Cardiac fibroblast (primary cell): ENCODE measurements around the gene CLEC16A.

Experiments
- DNase-seq, 2 donors: peaks; one replicate each; pipeline versions ENCODE4 v3.0.0 to v3.0.0-alpha.2; 2010; ENCODE audit warnings: low read depth in 2 of 2
- H3K4me3 ChIP-seq, 2 donors: replicated peaks in 1 of 2; 1 replicate in 1 of 2; 2 replicates in 1 of 2; pipeline ENCODE4 v1.5.1; 2011; ENCODE audit warnings: low read depth in 2 of 2, low read length in 2 of 2, mild to moderate bottlenecking in 2 of 2, moderate library complexity in 1 of 2
- CTCF ChIP-seq: IDR thresholded peaks from one replicate; pipeline ENCODE4 v1.5.1; 2011; ENCODE audit warnings: low read depth, mild to moderate bottlenecking, low read length, inconsistent platforms

The CLEC16A gene

GRCh38 chr16:11095935-11096334 is 151.6 kb downstream of the CLEC16A start:
- H3K4me3 ChIP-seq, result no peak overlapping the region
- no peak for TF ChIP-seq CTCF
- no peak for DNase-seq

DNA sequence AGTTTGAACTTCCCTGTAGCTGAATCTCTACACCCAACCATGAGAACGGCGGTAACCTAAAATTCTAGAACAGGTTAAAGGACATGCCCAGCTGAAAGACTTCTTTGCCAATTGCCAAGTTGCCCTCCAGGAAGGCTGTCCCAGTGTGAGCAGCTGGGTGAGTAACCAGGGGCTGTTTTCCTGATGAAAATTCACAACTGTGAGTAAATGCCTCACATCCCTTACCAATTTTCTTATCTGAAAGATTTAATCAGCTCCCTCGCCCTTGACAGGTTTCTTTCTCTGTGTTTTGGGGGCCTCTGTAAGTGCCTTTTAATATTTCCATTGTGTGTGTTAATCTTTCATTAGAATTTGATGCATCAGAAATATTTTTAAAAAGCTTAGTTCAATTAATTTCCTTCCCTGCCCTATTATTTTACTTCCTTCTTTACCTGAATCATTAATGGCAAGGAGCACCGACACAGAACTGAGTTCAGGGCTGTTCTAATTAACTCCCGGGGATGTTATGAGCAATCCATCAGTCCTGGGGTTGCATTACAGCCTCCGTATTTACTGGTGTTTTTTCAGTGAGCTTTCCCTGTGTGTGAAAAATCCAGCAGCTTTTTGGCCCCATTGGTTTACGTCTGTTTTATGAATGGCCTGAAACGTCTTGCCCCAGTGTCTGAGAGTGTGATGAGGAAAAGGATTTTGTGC is 152.9 kb downstream of the CLEC16A start:
- no peak overlapping the region for H3K4me3 ChIP-seq
- no peak for DNase-seq
- no peak for TF ChIP-seq CTCF

GRCh38 chr16:11097787-11098167 is 153.4 kb downstream of the CLEC16A start:
- H3K4me3 ChIP-seq, result no peak overlapping the region
- no peak for TF ChIP-seq CTCF
- DNase-seq, result no peak

DNA sequence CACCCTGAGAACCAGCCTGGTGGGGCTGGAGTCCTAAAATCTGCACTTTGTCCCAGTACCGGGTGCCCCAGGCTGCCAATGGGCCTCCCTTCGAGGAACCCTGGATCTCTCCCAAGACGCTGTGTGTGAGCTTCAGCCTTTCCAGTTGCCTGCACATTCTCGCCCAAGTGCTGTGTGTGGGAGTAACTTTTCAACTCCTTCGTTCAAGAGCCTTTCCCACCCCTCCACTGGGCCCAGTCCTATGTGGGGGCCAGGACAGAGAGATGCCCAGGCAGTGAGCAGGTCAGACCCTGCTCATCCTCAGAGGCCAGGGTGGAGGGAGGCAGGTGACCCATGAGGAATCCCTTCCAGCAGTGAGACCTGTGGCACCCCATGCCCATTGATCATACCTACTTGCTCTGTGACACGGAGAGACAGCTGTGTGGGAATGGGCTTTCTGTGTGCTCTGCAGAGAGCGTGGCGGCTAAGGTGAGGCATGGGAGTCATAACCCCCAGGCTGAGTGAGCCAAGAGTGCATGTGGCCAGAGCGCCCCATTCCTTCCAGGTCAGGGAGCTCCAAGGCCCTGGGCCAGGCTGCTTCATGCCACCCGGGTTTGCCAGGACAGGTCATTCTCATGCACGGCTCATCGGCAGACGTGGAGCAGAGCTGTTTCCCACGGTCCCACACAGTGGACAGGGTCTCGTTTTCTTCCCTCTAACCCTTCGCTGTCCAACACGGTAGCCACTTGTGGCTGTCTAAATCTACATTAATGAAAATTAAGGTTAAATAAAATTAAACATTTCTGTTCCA is 154.4 kb downstream of the CLEC16A start:
- H3K4me3 ChIP-seq, result no peak overlapping the region
- peak in 1 of 2 donors; percentile 56 for DNase-seq
- no peak for TF ChIP-seq CTCF

- no peak for TF ChIP-seq CTCF
- no peak for DNase-seq
- H3K4me3 ChIP-seq, result no peak overlapping the region
These were observed 155.4 kb downstream of the CLEC16A start for GRCh38 chr16:11099672-11100205.

- no peak overlapping the region for H3K4me3 ChIP-seq
- DNase-seq, result peak; percentile 92 to 95
- peak; percentile 56 for TF ChIP-seq CTCF
These were observed 155.9 kb downstream of the CLEC16A start for GRCh38 chr16:11100239-11100750.
